Neural cell (in vitro differentiated cells): ENCODE data around the gene CD101. TPM values are rescaled to one million over a fixed set of nuclear protein-coding genes. Genes with fewer than 3 reads are reported as not detected.

Experiments
- H2AFZ ChIP-seq: fragments of 200-600, 300-800 bp; sonication (generic), shearing (Covaris generic); 2 replicates; pipeline ENCODE4 v1.6.0; 2014; ENCODE audit warnings: low read depth, mild to moderate bottlenecking, antibody characterized with exemption, low read length, moderate library complexity
- H3F3A ChIP-seq: fragments of 200-600 bp; shearing (Covaris generic); 2 replicates; pipeline ENCODE4 v1.6.1; 2016; ENCODE audit warnings: mild to moderate bottlenecking, moderate library complexity, mixed read lengths, antibody characterized with exemption, low read length; ENCODE audit not compliant: insufficient read depth, poor library complexity, severe bottlenecking
- H3K27ac ChIP-seq: fragments of 200-600, 300-800 bp; sonication (generic), shearing (Covaris generic); 2 replicates; pipeline ENCODE4 v1.5.1; 2014; ENCODE audit warnings: mild to moderate bottlenecking, low read length, moderate library complexity
- H3K27me3 ChIP-seq: fragments of 300-800, 200-600 bp; sonication (generic), shearing (Covaris generic); 2 replicates; pipeline ENCODE4 v1.6.0; 2014; ENCODE audit warnings: mild to moderate bottlenecking, low read depth, low read length, moderate library complexity; ENCODE audit not compliant: insufficient read depth
- H3K36me3 ChIP-seq: fragments of 300-800, 200-600 bp; sonication (generic), shearing (Covaris generic); 2 replicates; pipeline ENCODE4 v1.5.1; 2014; ENCODE audit warnings: mild to moderate bottlenecking, antibody characterized with exemption, low read length, moderate library complexity; ENCODE audit not compliant: insufficient read depth
- H3K4me2 ChIP-seq: fragments of 300-800, 200-600 bp; sonication (generic), shearing (Covaris generic); 2 replicates; pipeline ENCODE4 v1.6.0; 2014; ENCODE audit warnings: mild to moderate bottlenecking, low read length
- H3K4me3 ChIP-seq: fragments of 300-800, 200-600 bp; sonication (generic), shearing (Covaris generic); 2 replicates; pipeline ENCODE4 v1.5.1; 2014; ENCODE audit warnings: mild to moderate bottlenecking, low read length, moderate library complexity
- H3K79me2 ChIP-seq: fragments of 200-600 bp; shearing (Covaris generic); replicated peaks from 2 replicates; pipeline ENCODE4 v1.6.0; 2014; ENCODE audit warnings: mild to moderate bottlenecking, low read length, moderate library complexity; ENCODE audit not compliant: insufficient read depth
- H3K9ac ChIP-seq: fragments of 300-800, 200-600 bp; sonication (generic), shearing (Covaris generic); 2 replicates; pipeline ENCODE4 v1.6.1; 2016; ENCODE audit warnings: mild to moderate bottlenecking, low read length, mixed read lengths
- H3K9me2 ChIP-seq: fragments of 200-600 bp; shearing (Covaris generic); 2 replicates; pipeline ENCODE4 v1.6.1; 2016; ENCODE audit warnings: mild to moderate bottlenecking, low read length, mixed read lengths; ENCODE audit not compliant: insufficient read depth
- H3K9me3 ChIP-seq: fragments of 200-600, 300-800 bp; sonication (generic), shearing (Covaris generic); 2 replicates; pipeline ENCODE4 v1.6.1; 2016; ENCODE audit warnings: mild to moderate bottlenecking, mixed run types, low read length, moderate library complexity, mixed read lengths
- H4K20me1 ChIP-seq: fragments of 200-600 bp; shearing (Covaris generic); 2 replicates; pipeline ENCODE4 v1.6.1; 2016; ENCODE audit warnings: mild to moderate bottlenecking, mixed run types; ENCODE audit not compliant: insufficient read depth
- EP300 ChIP-seq: fragments of 450-650 bp; conservative IDR thresholded peaks from 2 replicates; pipeline ENCODE4 v1.6.1; 2014; ENCODE audit warnings: antibody characterized with exemption, mild to moderate bottlenecking, moderate library complexity; ENCODE audit not compliant: poor library complexity, severe bottlenecking
- EZH2 ChIP-seq: fragments of 200-600, 300-800 bp; shearing (Covaris generic), sonication (generic); IDR thresholded peaks from 2 replicates; pipeline ENCODE4 v1.6.1; 2014; ENCODE audit warnings: antibody characterized with exemption, low read length, borderline replicate concordance, mild to moderate bottlenecking; ENCODE audit not compliant: insufficient read depth, poor library complexity, severe bottlenecking
- MXI1 ChIP-seq: fragments of 450-650 bp; conservative IDR thresholded peaks from 2 replicates; pipeline ENCODE4 v1.6.1; 2014; ENCODE audit warnings: antibody characterized with exemption, mild to moderate bottlenecking; ENCODE audit not compliant: poor library complexity, severe bottlenecking
- POLR2AphosphoS5 ChIP-seq: IDR thresholded peaks from 2 replicates; pipeline ENCODE4 v1.6.1; 2012
- RAD21 ChIP-seq: fragments of 450-650 bp; conservative IDR thresholded peaks from 2 replicates; pipeline ENCODE4 v1.6.1; 2014; ENCODE audit warnings: antibody characterized with exemption, mild to moderate bottlenecking, moderate library complexity
- SMC3 ChIP-seq: fragments of 450-650 bp; conservative IDR thresholded peaks from 2 replicates; pipeline ENCODE4 v1.6.1; 2014; ENCODE audit warnings: antibody characterized with exemption, mild to moderate bottlenecking, moderate library complexity; ENCODE audit not compliant: poor library complexity
- TAF1 ChIP-seq: IDR thresholded peaks from 2 replicates; pipeline ENCODE4 v1.6.1; 2012; ENCODE audit warnings: low read depth
- polyA plus RNA-seq: library from polyadenylated mRNA; depleted of rRNA; stranded (reverse); fragments of >200 nt; gene quantifications from 2 replicates; pipeline ENCODE4 v1.2.3, GENCODE V29; 2014
- TF ChIP-seq, protein P1 (sequence below): fragments of 450-650 bp; IDR thresholded peaks from 2 replicates; pipeline ENCODE4 v1.5.1; 2014; ENCODE audit warnings: antibody characterized with exemption, mild to moderate bottlenecking, moderate library complexity; ENCODE audit not compliant: poor library complexity, severe bottlenecking
- TF ChIP-seq, protein P2 (sequence below): IDR thresholded peaks from 2 replicates; pipeline ENCODE4 v1.6.1; 2012; ENCODE audit warnings: borderline replicate concordance

CD101 gene
- polyA plus RNA-seq, 1 donor from 2014 or later = 1.4 TPM

DNA sequence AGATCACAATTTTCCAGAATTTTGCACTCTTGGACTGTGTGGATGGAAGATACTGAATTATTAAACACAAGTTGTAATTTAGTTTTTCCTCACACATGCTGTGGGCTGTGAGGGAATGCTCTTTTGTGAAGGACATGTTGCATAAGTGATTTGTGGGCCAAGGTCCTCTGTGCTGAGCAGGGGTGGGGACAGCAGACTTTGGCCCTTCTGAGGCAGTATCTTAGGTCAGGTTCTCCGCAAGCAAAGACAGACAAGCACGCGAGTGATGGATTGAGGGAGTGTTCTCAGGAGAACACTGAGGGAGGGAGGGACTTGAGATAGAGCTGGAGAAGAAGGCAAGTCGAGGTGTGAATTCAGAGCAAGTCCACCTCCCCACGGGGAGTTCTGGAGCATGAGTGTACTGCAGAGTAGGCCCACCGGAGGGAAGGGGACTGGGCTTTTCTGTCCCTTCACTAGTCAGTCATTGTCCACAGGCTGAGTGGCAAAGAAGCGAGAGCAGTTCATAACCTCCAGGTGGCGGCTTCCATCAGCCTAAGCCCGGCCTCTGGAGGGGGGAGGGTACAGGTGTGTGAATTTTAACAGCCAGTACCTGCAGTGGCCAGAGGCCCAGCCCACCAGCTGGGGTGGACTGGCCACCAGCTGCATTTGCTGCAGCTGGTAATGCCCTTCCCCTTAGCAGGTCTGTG lies 19.1 kb upstream of the CD101 start:
- Histone ChIP-seq H3K36me3 (no peaks in the 10 kb centered on the region), H3K9me3 (no peaks in the 10 kb centered on the region), H3F3A (no peaks in the 10 kb centered on the region), H3K27ac (no peak overlapping the region), H3K4me3 (no peak overlapping the region), H3K27me3 (no peaks in the 10 kb centered on the region), H2AFZ (no peak overlapping the region), H3K4me2 (no peak overlapping the region), H3K9me2 (no peaks in the 10 kb centered on the region), H4K20me1 (no peaks in the 10 kb centered on the region), H3K9ac (no peak overlapping the region), H3K79me2 (no peaks in the 10 kb centered on the region)
- TF ChIP-seq EP300 (no peak), RAD21 (no peak), TAF1 (no peak), MXI1 (no peak), SMC3 (no peak), EZH2 (no peak), POLR2AphosphoS5 (no peak)
- TF ChIP-seq, protein P1, sequence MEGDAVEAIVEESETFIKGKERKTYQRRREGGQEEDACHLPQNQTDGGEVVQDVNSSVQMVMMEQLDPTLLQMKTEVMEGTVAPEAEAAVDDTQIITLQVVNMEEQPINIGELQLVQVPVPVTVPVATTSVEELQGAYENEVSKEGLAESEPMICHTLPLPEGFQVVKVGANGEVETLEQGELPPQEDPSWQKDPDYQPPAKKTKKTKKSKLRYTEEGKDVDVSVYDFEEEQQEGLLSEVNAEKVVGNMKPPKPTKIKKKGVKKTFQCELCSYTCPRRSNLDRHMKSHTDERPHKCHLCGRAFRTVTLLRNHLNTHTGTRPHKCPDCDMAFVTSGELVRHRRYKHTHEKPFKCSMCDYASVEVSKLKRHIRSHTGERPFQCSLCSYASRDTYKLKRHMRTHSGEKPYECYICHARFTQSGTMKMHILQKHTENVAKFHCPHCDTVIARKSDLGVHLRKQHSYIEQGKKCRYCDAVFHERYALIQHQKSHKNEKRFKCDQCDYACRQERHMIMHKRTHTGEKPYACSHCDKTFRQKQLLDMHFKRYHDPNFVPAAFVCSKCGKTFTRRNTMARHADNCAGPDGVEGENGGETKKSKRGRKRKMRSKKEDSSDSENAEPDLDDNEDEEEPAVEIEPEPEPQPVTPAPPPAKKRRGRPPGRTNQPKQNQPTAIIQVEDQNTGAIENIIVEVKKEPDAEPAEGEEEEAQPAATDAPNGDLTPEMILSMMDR = no peak
- TF ChIP-seq, protein P2, sequence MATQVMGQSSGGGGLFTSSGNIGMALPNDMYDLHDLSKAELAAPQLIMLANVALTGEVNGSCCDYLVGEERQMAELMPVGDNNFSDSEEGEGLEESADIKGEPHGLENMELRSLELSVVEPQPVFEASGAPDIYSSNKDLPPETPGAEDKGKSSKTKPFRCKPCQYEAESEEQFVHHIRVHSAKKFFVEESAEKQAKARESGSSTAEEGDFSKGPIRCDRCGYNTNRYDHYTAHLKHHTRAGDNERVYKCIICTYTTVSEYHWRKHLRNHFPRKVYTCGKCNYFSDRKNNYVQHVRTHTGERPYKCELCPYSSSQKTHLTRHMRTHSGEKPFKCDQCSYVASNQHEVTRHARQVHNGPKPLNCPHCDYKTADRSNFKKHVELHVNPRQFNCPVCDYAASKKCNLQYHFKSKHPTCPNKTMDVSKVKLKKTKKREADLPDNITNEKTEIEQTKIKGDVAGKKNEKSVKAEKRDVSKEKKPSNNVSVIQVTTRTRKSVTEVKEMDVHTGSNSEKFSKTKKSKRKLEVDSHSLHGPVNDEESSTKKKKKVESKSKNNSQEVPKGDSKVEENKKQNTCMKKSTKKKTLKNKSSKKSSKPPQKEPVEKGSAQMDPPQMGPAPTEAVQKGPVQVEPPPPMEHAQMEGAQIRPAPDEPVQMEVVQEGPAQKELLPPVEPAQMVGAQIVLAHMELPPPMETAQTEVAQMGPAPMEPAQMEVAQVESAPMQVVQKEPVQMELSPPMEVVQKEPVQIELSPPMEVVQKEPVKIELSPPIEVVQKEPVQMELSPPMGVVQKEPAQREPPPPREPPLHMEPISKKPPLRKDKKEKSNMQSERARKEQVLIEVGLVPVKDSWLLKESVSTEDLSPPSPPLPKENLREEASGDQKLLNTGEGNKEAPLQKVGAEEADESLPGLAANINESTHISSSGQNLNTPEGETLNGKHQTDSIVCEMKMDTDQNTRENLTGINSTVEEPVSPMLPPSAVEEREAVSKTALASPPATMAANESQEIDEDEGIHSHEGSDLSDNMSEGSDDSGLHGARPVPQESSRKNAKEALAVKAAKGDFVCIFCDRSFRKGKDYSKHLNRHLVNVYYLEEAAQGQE = no peak

DNA sequence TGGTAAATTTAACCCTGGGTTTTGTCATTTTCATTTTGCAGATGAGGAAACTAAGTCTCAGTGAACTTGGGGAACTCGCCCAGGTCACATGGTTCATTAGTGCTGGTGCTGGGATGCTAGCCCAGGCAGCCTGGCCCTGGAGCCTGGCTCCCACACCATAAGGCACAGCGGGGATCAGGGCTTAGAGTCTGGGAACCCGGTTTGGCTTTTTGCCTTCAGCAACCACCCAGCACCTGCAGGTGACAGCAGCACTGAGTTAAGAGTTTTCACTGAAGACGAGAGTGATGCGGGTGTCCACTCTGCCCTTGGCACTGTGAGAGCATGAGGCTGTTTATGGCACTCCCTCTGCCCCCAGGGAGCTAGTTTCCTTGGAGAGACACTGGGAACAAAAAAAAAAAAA lies 18.4 kb upstream of the CD101 start:
- TF ChIP-seq MXI1 (no peak), TAF1 (no peak), POLR2AphosphoS5 (no peak), EZH2 (no peak), SMC3 (no peak), EP300 (no peak), RAD21 (no peak)
- TF ChIP-seq, protein P2 = no peak
- TF ChIP-seq, protein P1 = no peak
- H3K36me3 ChIP-seq = no peaks in the 10 kb centered on the region

More for the DNA sequence above, 18.4 kb upstream of the CD101 start:
- Histone ChIP-seq H3K9me3 (no peaks in the 10 kb centered on the region), H3K9ac (no peak overlapping the region), H3K4me2 (no peak overlapping the region), H2AFZ (no peak overlapping the region), H3K27me3 (no peaks in the 10 kb centered on the region), H4K20me1 (no peaks in the 10 kb centered on the region), H3K79me2 (no peaks in the 10 kb centered on the region), H3K4me3 (no peak overlapping the region), H3F3A (no peaks in the 10 kb centered on the region), H3K9me2 (no peaks in the 10 kb centered on the region), H3K27ac (no peak overlapping the region)
